NCI-H2081 (cell line): ENCODE measurements around the gene IGSF9B.

Experiments
- DNase-seq, 2 experiments: peaks; one replicate each; lab custom pipeline; 2025; lab: John Stamatoyannopoulos, UW

IGSF9B gene

GRCh38 chr11:133921026-133921425 lies 35.7 kb downstream of the IGSF9B start:
- no peak for DNase-seq

GRCh38 chr11:133920109-133920990 lies 36.4 kb downstream of the IGSF9B start:
- no peak for DNase-seq

GRCh38 chr11:133919330-133920108 lies 37.2 kb downstream of the IGSF9B start:
- DNase-seq = no peak

- DNase-seq = no peak
These were observed 38.0 kb downstream of the IGSF9B start for GRCh38 chr11:133918608-133919260.

- DNase-seq = no peak
These were observed 38.7 kb downstream of the IGSF9B start for GRCh38 chr11:133917921-133918607.

GRCh38 chr11:133916784-133917440 lies 39.9 kb downstream of the IGSF9B start:
- no peak for DNase-seq

- no peak for DNase-seq
These were observed 43.0 kb downstream of the IGSF9B start for GRCh38 chr11:133913761-133914160.

GRCh38 chr11:133911171-133911570 lies 45.6 kb downstream of the IGSF9B start:
- no peak for DNase-seq

- no peak for DNase-seq
These were observed 46.7 kb downstream of the IGSF9B start for GRCh38 chr11:133910101-133910500.

GRCh38 chr11:133908827-133909226 lies 47.9 kb downstream of the IGSF9B start:
- no peak for DNase-seq

GRCh38 chr11:133907841-133908241 lies 48.9 kb downstream of the IGSF9B start:
- no peak for DNase-seq

GRCh38 chr11:133907216-133907615 lies 49.6 kb downstream of the IGSF9B start:
- DNase-seq = no peak

- DNase-seq = no peak
These were observed 50.0 kb downstream of the IGSF9B start for GRCh38 chr11:133906746-133907145.

GRCh38 chr11:133906241-133906640 lies 50.5 kb downstream of the IGSF9B start:
- no peak for DNase-seq

GRCh38 chr11:133905677-133906156 lies 51.1 kb downstream of the IGSF9B start:
- DNase-seq = no peak

GRCh38 chr11:133904818-133905515 lies 51.8 kb downstream of the IGSF9B start:
- DNase-seq = no peak

- no peak for DNase-seq
These were observed 52.6 kb downstream of the IGSF9B start for GRCh38 chr11:133903875-133904817.

GRCh38 chr11:133903056-133903455 lies 53.7 kb downstream of the IGSF9B start:
- no peak for DNase-seq

- DNase-seq = no peak
These were observed 54.3 kb downstream of the IGSF9B start for GRCh38 chr11:133902506-133902905.
